ENCODE measurements around the gene TNFAIP6. TPM values are rescaled to one million over a fixed set of nuclear protein-coding genes. Genes with fewer than 3 reads are reported as not detected.
"Not testable (repeated sequence)": the region's sequence is repeated elsewhere in the genome, so short reads cannot be mapped to it uniquely, and the experiment has no call there.

TNFAIP6 gene
- total and polyA plus RNA-seq, 10 of the 15 experiments (the other 5 are each of a cell fraction or from before 2014, with no cell fraction given), result 0.68 to 5.7 (median 1.3) TPM

- TF ChIP-seq PRDM15 (CRISPR knock-in tag; IDR thresholded peaks at IDR 0.05), result no peak
- TF ChIP-seq REST (IDR thresholded peaks at IDR 0.05; ENCODE audit: low read depth, low read length), result no peak
Observed at GRCh38 chr2:151343073-151343472, 14.3 kb upstream of the TNFAIP6 start (continued).

GRCh38 chr2:151344191-151344590 is 13.2 kb upstream of the TNFAIP6 start:
- BruUV-seq (replicated peaks); DNase-seq (ENCODE audit: low read depth, low spot score); H3K9ac ChIP-seq (ENCODE audit: control insufficient read depth, insufficient read depth, low read length); H4K20me1 ChIP-seq (ENCODE audit: control insufficient read depth, insufficient read depth); H3K4me1 ChIP-seq (ENCODE audit: control insufficient read depth, insufficient read depth, low read length); H3K4me3 ChIP-seq; RAD21 ChIA-PET (ENCODE audit: unreplicated experiment); ATAC-seq; SMC1A ChIA-PET (ENCODE audit: uncharacterized antibody, unreplicated experiment); H3K79me2 ChIP-seq (ENCODE audit: control insufficient read depth, insufficient read depth, low read length); in situ Hi-C loops (cut with MboI); POLR2A ChIA-PET; H2AFZ ChIP-seq (ENCODE audit: control insufficient read depth, low read depth, low read length); H3K9me3 ChIP-seq (replicated peaks; ENCODE audit: control insufficient read depth, insufficient read depth, low read length); FAIRE-seq; H3K27me3 ChIP-seq (replicated peaks in 1 of 2; ENCODE audit: control insufficient read depth in 2 of 2, insufficient read depth in 2 of 2, low read length in 1 of 2); H3K4me2 ChIP-seq (ENCODE audit: control insufficient read depth, insufficient read depth); intact Hi-C loops (cut with micrococcal nuclease; ENCODE audit: unreplicated experiment); H3K27ac ChIP-seq (ENCODE audit: control insufficient read depth, insufficient read depth); H3K36me3 ChIP-seq (ENCODE audit: control insufficient read depth in 2 of 2, insufficient read depth in 2 of 2, low read length in 1 of 2); CTCF ChIA-PET: not testable (repeated sequence)
- WGBS (ENCODE audit: insufficient coverage, insufficient replicate concordance, low lambda C conversion rate, missing lambda C conversion rate), result 41% methylated on average over 4 of the region's 4 CpGs

Measured in GM12878 (cell line).